ENCODE measurements around the gene UBE2L5. TPM values are rescaled to one million over a fixed set of nuclear protein-coding genes. Genes with fewer than 3 reads are reported as not detected.

Gene UBE2L5
- total and polyA plus RNA-seq, 7 donors: 0.09 to 1.6 (median 0.78) TPM; not detected in 3

GRCh38 chr13:30463787-30464495, 41.6 kb downstream of the UBE2L5 start:
- no peak for TF ChIP-seq POLR2A (IDR thresholded peaks at IDR 0.05)
- TF ChIP-seq, protein P1, sequence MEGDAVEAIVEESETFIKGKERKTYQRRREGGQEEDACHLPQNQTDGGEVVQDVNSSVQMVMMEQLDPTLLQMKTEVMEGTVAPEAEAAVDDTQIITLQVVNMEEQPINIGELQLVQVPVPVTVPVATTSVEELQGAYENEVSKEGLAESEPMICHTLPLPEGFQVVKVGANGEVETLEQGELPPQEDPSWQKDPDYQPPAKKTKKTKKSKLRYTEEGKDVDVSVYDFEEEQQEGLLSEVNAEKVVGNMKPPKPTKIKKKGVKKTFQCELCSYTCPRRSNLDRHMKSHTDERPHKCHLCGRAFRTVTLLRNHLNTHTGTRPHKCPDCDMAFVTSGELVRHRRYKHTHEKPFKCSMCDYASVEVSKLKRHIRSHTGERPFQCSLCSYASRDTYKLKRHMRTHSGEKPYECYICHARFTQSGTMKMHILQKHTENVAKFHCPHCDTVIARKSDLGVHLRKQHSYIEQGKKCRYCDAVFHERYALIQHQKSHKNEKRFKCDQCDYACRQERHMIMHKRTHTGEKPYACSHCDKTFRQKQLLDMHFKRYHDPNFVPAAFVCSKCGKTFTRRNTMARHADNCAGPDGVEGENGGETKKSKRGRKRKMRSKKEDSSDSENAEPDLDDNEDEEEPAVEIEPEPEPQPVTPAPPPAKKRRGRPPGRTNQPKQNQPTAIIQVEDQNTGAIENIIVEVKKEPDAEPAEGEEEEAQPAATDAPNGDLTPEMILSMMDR (IDR thresholded peaks at IDR 0.05): no peak
- no peak for TF ChIP-seq EP300 (IDR thresholded peaks at IDR 0.05)
- TF ChIP-seq POLR2AphosphoS5 (IDR thresholded peaks at IDR 0.05): peak in 3 of 4 donors; percentile 8 to 32 (median 30)
- Histone ChIP-seq H3K9me3 (no peaks in the 10 kb centered on the region), H3K27me3 (no peaks in the 10 kb centered on the region), H3K4me1 (peaks cover 2 to 36% (median 25%) of the 10 kb centered on the region in 4 donors), H3K27ac (peak overlapping the region; percentile 92 to 99 (median 98)), H3K4me3 (peak overlapping the region; percentile 52 to 81 (median 66)), H3K36me3 (peaks cover 0 to 29% (median 9%) of the 10 kb centered on the region in 4 donors)
- DNase-seq: peak; percentile 76
- intact Hi-C loops (cut with DNase I): loop anchor here (1.0 to 10.0 kb wide), 10 partner anchors 42 to 869 kb away; partner anchors contain the start of genes KATNAL1, SLC7A1 and UBE2L5
- WGBS, 2 donors: 0 to 1% methylated on average over 32 of the region's 32 CpGs

- Histone ChIP-seq H3K36me3 (peaks cover 0 to 21% (median 9%) of the 10 kb centered on the region in 4 donors), H3K4me1 (peaks cover 2 to 33% (median 25%) of the 10 kb centered on the region in 4 donors), H3K27me3 (no peaks in the 10 kb centered on the region), H3K4me3 (peak overlapping the region; percentile 52 to 81 (median 66)), H3K9me3 (no peaks in the 10 kb centered on the region), H3K27ac (peak overlapping the region; percentile 92 to 99 (median 98))
- peak; percentile 86 for DNase-seq
- TF ChIP-seq, protein P1 (IDR thresholded peaks at IDR 0.05): no peak
- peak; percentile 12 to 71 (median 48) for TF ChIP-seq POLR2AphosphoS5 (IDR thresholded peaks at IDR 0.05)
- intact Hi-C loops (cut with DNase I): loop anchor here (1.0 to 10.0 kb wide), 14 partner anchors 42 to 870 kb away; partner anchors contain the start of genes HSPH1, KATNAL1, SLC7A1 and UBE2L5
- 0 to 1% methylated on average over 131 to 136 of the region's 136 CpGs for WGBS, 2 donors
Measured at GRCh38 chr13:30464496-30465342, 42.4 kb downstream of the UBE2L5 start.

- peaks cover 0 to 19% (median 9%) of the 10 kb centered on the region in 4 donors for H3K36me3 ChIP-seq
- intact Hi-C loops (cut with DNase I): loop anchor here (1.0 to 10.0 kb wide), 11 partner anchors 107 to 870 kb away; partner anchors contain the start of genes HSPH1, KATNAL1, SLC7A1 and USPL1
- H3K4me3 ChIP-seq: peak overlapping the region; percentile 51 to 96 (median 90)
- H3K9me3 ChIP-seq: no peaks in the 10 kb centered on the region
- TF ChIP-seq, protein P1 (IDR thresholded peaks at IDR 0.05): no peak
- no peak for TF ChIP-seq POLR2A (IDR thresholded peaks at IDR 0.05)
- TF ChIP-seq POLR2AphosphoS5 (IDR thresholded peaks at IDR 0.05): no peak
- TF ChIP-seq EP300 (IDR thresholded peaks at IDR 0.05): no peak
- H3K27me3 ChIP-seq: no peaks in the 10 kb centered on the region
- peak overlapping the region; percentile 99 to 100 (median 100) for H3K27ac ChIP-seq
- DNase-seq: no peak
- peaks cover 2 to 30% (median 24%) of the 10 kb centered on the region in 4 donors for H3K4me1 ChIP-seq
- 0 to 1% methylated on average over 41 of the region's 41 CpGs for WGBS, 2 donors
Measured at GRCh38 chr13:30465343-30465592, 43.0 kb downstream of the UBE2L5 start.

DNA sequence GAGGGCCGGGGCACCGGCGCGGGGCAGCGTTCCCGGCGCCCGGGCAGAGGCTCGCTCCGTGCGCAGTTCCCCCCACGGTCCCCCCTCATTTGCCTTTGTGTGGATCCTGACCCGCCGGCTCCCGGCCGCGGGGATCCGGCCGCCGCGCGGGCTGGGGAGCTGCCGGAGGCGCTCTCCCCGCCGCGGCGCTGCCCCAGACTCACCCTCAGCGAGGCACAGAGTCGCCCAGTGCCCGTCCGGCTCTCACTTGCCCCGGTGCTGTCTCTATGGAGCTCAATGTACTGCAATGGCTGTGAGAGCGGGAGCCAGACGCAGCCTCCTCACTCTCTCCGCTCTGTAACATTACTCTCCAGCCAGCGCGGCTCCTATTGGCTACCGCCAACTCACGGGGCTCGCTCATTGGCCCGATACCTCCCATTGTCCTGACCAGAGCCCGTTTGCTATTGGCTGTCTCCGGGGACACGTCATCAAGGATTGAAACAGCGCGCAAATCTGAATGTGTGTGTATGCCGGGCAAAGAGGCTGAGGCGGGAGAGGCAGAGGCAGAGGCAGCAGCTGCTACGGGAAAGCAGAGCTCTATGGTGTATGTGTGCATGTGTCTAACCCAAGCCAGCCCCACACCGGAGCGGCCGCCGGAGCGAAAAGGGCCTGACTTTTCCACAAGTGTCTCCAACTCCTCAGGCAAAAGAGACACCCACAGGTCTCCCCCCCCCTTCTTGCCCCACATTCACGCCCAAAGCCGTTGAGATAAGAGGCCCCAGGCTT, 43.5 kb downstream of the UBE2L5 start, which contains the start of gene HMGB1:
HMGB1 (minus strand) TSS at position 344 of the 765 bp plus-strand sequence. CDS start 2,256 bp downstream, outside the sequence.
- Histone ChIP-seq H3K36me3 (peaks cover 0 to 19% (median 9%) of the 10 kb centered on the region in 4 donors), H3K27me3 (no peaks in the 10 kb centered on the region), H3K27ac (peak within 1 kb of the TSS; percentile 99 to 100 (median 100)), H3K4me3 (peak within 1 kb of the TSS; percentile 51 to 96 (median 90)), H3K9me3 (no peaks in the 10 kb centered on the region), H3K4me1 (peaks cover 2 to 30% (median 24%) of the 10 kb centered on the region in 4 donors)
- DNase-seq: peak; percentile 99
- intact Hi-C loops (cut with DNase I): loop anchor here (1.0 to 10.0 kb wide), 12 partner anchors 107 to 871 kb away; partner anchors contain the start of genes HSPH1, KATNAL1, SLC7A1 and USPL1
- TF ChIP-seq EP300 (IDR thresholded peaks at IDR 0.05) (no peak), POLR2AphosphoS5 (IDR thresholded peaks at IDR 0.05) (peak; percentile 98 to 99 (median 99)), POLR2A (IDR thresholded peaks at IDR 0.05) (peak; percentile 98)
- TF ChIP-seq, protein P1 (IDR thresholded peaks at IDR 0.05): no peak
- 0% methylated on average over 57 of the region's 57 CpGs for WGBS, 2 donors
